Suprapubic skin (tissue), 3 donors: Measurements from ENCODE around the gene FBXO11.

ENCODE experiments used
- CTCF ChIP-seq, 2 donors: fragments of 200-600 bp in 1 of 2; fragments of 450-650 bp in 1 of 2; sonication (generic) in 1 of 2; IDR thresholded peaks; one replicate each; pipeline ENCODE4 v1.5.1; 2016 to 2019; ENCODE audit warnings: antibody characterized with exemption in 2 of 2, mild to moderate bottlenecking in 1 of 2, moderate library complexity in 1 of 2
- POLR2A ChIP-seq, 2 donors: fragments of 450-650 bp; IDR thresholded peaks; one replicate each; pipeline ENCODE4 v1.6.1; 2017; ENCODE audit warnings: antibody characterized with exemption in 2 of 2, mild to moderate bottlenecking in 2 of 2, moderate library complexity in 2 of 2

GRCh38 chr2:47785986-47786385 is 120.3 kb downstream of the FBXO11 start:
- TF ChIP-seq CTCF (IDR thresholded peaks at IDR 0.05) = no peak
- TF ChIP-seq POLR2A (IDR thresholded peaks at IDR 0.05) = no peak
